Psoas muscle (tissue), 8 donors: ENCODE data around the gene TSPAN1. TPM values are rescaled to one million over a fixed set of nuclear protein-coding genes. Genes with fewer than 3 reads are reported as not detected.

Experiments used
- ATAC-seq, 4 donors: fragments of 200-7000 bp; cut with Tn5 transposase; one replicate each; pipeline ENCODE4 v1.9.1; 2020; ENCODE audit warnings: moderate library complexity in 3 of 4, mild to moderate bottlenecking in 2 of 4
- DNase-seq, 2 donors: peaks; one replicate each; pipeline ENCODE4 v3.0.0-alpha.2; 2020
- H3K27ac ChIP-seq: fragments of 200-600 bp; one replicate; pipeline ENCODE4 v1.8.0; 2022
- H3K27me3 ChIP-seq, 3 donors: fragments of 200-600 bp in 1 of 3; one replicate each; pipeline versions ENCODE4 v1.6.1 to v1.8.0; 2013 to 2022; ENCODE audit warnings: low read length in 2 of 3, mild to moderate bottlenecking in 2 of 3, moderate library complexity in 1 of 3; ENCODE audit not compliant: insufficient read depth in 3 of 3
- H3K36me3 ChIP-seq, 2 donors: fragments of 200-600 bp in 1 of 2; one replicate each; pipeline versions ENCODE4 v1.6.1 to v1.8.0; 2013 to 2022; ENCODE audit warnings: low read depth in 1 of 2, mild to moderate bottlenecking in 1 of 2, moderate library complexity in 1 of 2; ENCODE audit not compliant: insufficient read depth in 1 of 2
- H3K4me1 ChIP-seq: fragments of 200-600 bp; one replicate; pipeline ENCODE4 v1.8.0; 2022
- H3K4me3 ChIP-seq: fragments of 200-600 bp; one replicate; pipeline ENCODE4 v1.8.0; 2022; ENCODE audit warnings: mild to moderate bottlenecking
- H3K9me3 ChIP-seq: fragments of 200-600 bp; one replicate; pipeline ENCODE4 v1.8.0; 2022
- CTCF ChIP-seq: fragments of 200-600 bp; IDR thresholded peaks from one replicate; pipeline ENCODE4 v1.8.0; 2022; ENCODE audit warnings: antibody characterized with exemption
- WGBS, 3 donors: extraction: QIAGEN DNeasy Blood & Tissue Kit; methylation state at CpG; one replicate each; pipeline versions ENCODE4 v1.1.6 to v1.1.7; 2013; 5-methylcytosine and 5-hydroxymethylcytosine counted together
- intact Hi-C, 2 donors: fragments of 100-400 bp; cut with DNase I; formaldehyde crosslinking; loops; one replicate each; pipeline versions ENCODE4 v1.11.0 to v1.14.2; 2022
- long read RNA-seq, 2 donors: library from polyadenylated mRNA; unstranded; transcript quantifications; one replicate each; pipeline ENCODE4 v2.0.0, GENCODE V29; 2021
- polyA plus RNA-seq, 3 donors: library from polyadenylated mRNA; stranded (reverse); fragments of 200-250 nt; gene quantifications; one replicate each; pipeline ENCODE4 v1.2.3, GENCODE V29; 2013
- total RNA-seq, 4 donors: library from RNA; stranded (reverse); fragmentation: NEBNext Ultra II Directional in 2 of 4; extraction: Animal tissue kit (Norgen Biotek cat#: 25700) in 2 of 4; gene quantifications; one replicate each; pipeline versions ENCODE4 v1.2.1 to v1.2.4, GENCODE V29; 2021 to 2023
- donor health status: healthy with polysubstance abuse.
- donor health status: DM: no; HTN: no; CAD: no; lungs with moderate emphysema.
- donor health status: Bipolar disorder and iron deficiency.
- donor health status: healthy.
- donor health status: DM: yes; HTN: yes; CAD: no.
- donor health status: DM: no; HTN: no; CAD: no.
- donor health status: DM: no; HTN: no; CAD: no.
- donor health status: DM: yes; HTN: yes; CAD: no.

Gene TSPAN1
- total RNA-seq (1 to 10 TPM; 1.2 to 5.0 (median 3.0) TPM), polyA plus RNA-seq (10 to 100 TPM in 1 of 3 donors, 1 to 10 TPM in 2; 4.0 to 14.7 (median 4.5) TPM)
- long read RNA-seq, donor 1, partial matches to known transcripts = 1 of 4 reads
- long read RNA-seq, donor 1, other reads (novel, unspliced or antisense) = 3 of 4 reads
- long read RNA-seq, donor 2, partial matches to known transcripts = 0 of 6 reads
- long read RNA-seq, donor 2, other reads (novel, unspliced or antisense) = 6 of 6 reads

DNA sequence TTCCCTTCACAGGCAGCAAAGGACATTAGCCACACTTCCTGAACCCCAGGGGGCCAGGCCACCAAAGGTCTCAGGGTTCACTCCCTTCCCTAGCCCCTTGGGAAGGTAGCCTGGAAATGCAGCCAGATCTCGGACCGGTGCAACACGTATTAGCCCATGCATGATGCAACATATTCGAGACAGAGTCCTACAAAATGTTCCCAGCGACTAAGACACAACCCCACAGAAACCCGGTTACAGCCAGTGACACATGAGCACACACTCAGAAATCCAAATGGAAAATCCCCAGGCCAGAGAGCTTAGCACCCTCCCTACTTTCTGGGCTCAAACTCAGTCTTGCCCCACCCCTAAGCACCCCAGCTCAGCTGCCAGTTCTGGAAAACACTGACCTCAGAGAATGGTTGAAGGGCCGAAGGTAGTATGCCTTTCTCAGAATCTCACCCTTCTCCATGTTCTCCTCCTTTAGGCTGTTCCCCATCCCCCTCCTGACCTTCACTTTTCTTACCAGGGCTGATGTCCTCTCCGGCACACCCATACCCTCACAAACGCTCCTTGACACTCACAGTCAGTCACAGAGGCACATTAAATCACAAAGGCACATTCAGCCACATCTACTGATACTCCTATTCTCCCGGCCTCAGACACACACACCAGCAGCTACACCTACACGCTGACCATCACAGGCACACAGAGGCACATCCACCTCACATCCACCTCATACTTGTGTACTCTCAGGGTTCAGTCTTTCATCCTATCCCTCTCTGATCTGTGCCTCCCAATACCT lies at the start of gene TSPAN1:
TSPAN1 (plus strand) TSS at position 640 of the 784 bp plus-strand sequence. CDS start 6,021 bp downstream, outside the sequence.
- DNase-seq = peak; percentile 50 to 79
- H3K4me3 ChIP-seq = peak within 1 kb of the TSS; percentile 0
- 19 to 26% (median 20%) methylated on average over 11 of the region's 11 CpGs for WGBS, 3 donors
- H3K27ac ChIP-seq = peak within 1 kb of the TSS; percentile 47
- no peaks in the 10 kb centered on the region for H3K36me3 ChIP-seq
- H3K9me3 ChIP-seq = no peaks in the 10 kb centered on the region
- H3K27me3 ChIP-seq = no peaks in the 10 kb centered on the region
- intact Hi-C loops = loop anchor here in 1 of 2 donors (2.0 kb wide), 1 partner anchor 42 kb away; the partner anchor contains the start of gene PIK3R3
- no peak for TF ChIP-seq CTCF
- H3K4me1 ChIP-seq = peaks cover 42% of the 10 kb centered on the region
- ATAC-seq = peak; percentile 64 to 85 (median 83)

DNA sequence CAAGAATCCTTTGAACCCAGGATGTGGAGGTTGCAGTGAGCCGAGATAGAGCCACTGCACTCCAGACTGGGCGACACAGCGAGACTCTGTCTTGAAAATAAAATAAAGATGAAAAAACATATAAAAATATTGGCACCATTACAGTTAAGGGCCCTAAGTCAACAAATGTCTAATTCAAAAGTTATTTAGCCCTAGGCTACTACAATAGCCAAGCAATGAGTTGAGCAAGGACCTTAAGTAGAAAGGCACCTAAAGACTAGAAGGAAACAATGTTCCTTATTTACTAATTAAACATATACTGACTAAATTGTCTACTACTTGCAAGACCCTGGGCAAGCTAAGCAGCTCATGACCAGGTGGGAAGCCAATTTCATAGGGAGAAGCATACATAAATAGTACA lies 46.5 kb upstream of the TSPAN1 start:
- 93 to 97% (median 93%) methylated on average over 3 of the region's 3 CpGs for WGBS, 3 donors
- ATAC-seq (no peak), DNase-seq (no peak)
- no peaks in the 10 kb centered on the region for H3K36me3 ChIP-seq
- intact Hi-C loops = no loop called here
- TF ChIP-seq CTCF = no peak
- peak overlapping the region; percentile 80 for H3K4me3 ChIP-seq
- H3K27ac ChIP-seq = no peak overlapping the region
- no peaks in the 10 kb centered on the region for H3K9me3 ChIP-seq
- H3K27me3 ChIP-seq = peaks cover 0 to 4% (median 0%) of the 10 kb centered on the region in 3 donors
- H3K4me1 ChIP-seq = peaks cover 15% of the 10 kb centered on the region

DNA sequence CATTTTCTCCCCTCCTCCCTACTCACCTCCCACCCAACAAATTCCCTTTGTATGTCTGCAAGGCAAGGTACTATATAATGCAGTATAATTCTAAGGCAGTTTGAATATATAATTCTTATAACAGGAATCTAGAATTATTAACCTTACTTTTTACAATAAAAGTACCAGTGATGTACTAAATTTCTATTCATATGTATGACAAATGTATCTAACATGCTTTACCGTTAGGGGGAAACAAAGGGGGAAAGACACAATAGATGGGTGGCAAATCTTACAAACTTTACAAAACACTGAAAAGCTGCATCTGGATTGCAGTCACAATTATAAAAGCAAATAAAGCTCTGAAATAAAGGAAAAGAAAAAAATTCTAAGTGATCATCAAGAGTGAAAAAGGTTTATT lies 44.8 kb upstream of the TSPAN1 start:
- no peaks in the 10 kb centered on the region for H3K9me3 ChIP-seq
- no peak for ATAC-seq

GRCh38 chr1:46130606-46131005 lies 44.3 kb upstream of the TSPAN1 start:
- no peak for DNase-seq
- TF ChIP-seq CTCF = no peak
- Histone ChIP-seq H3K27me3 (peaks cover 0 to 4% (median 0%) of the 10 kb centered on the region in 3 donors), H3K36me3 (no peaks in the 10 kb centered on the region), H3K4me3 (peak overlapping the region; percentile 80), H3K4me1 (peaks cover 36% of the 10 kb centered on the region), H3K9me3 (no peaks in the 10 kb centered on the region), H3K27ac (no peak overlapping the region)
- 9 to 17% (median 11%) methylated on average over 5 of the region's 5 CpGs for WGBS, 3 donors
- ATAC-seq = no peak
- intact Hi-C loops = loop anchor here in 1 of 2 donors (5.0 kb wide), 1 partner anchor 93 kb away; no protein-coding TSS in a partner anchor

More for the DNA sequence above, 44.8 kb upstream of the TSPAN1 start:
- Histone ChIP-seq H3K27me3 (peaks cover 0 to 4% (median 0%) of the 10 kb centered on the region in 3 donors), H3K36me3 (no peaks in the 10 kb centered on the region), H3K4me1 (peaks cover 31% of the 10 kb centered on the region), H3K27ac (no peak overlapping the region), H3K4me3 (peak overlapping the region; percentile 80)
- no peak for TF ChIP-seq CTCF
- no peak for DNase-seq
- intact Hi-C loops = loop anchor here in 1 of 2 donors (5.0 kb wide), 1 partner anchor 93 kb away; no protein-coding TSS in a partner anchor
- 54 to 64% (median 56%) methylated on average over 1 of the region's 1 CpG for WGBS, 3 donors
